ENCODE data around the gene PDE11A. TPM values are rescaled to one million over a fixed set of nuclear protein-coding genes. Genes with fewer than 3 reads are reported as not detected.

The PDE11A gene
- total RNA-seq, 1 donor from 2014 or later, result 0.75 TPM

GRCh38 chr2:178072000-178072382, 586 bp downstream of the PDE11A start:
- peak overlapping the region; percentile 32 to 66 for H3K4me3 ChIP-seq
- TF ChIP-seq, protein P1, sequence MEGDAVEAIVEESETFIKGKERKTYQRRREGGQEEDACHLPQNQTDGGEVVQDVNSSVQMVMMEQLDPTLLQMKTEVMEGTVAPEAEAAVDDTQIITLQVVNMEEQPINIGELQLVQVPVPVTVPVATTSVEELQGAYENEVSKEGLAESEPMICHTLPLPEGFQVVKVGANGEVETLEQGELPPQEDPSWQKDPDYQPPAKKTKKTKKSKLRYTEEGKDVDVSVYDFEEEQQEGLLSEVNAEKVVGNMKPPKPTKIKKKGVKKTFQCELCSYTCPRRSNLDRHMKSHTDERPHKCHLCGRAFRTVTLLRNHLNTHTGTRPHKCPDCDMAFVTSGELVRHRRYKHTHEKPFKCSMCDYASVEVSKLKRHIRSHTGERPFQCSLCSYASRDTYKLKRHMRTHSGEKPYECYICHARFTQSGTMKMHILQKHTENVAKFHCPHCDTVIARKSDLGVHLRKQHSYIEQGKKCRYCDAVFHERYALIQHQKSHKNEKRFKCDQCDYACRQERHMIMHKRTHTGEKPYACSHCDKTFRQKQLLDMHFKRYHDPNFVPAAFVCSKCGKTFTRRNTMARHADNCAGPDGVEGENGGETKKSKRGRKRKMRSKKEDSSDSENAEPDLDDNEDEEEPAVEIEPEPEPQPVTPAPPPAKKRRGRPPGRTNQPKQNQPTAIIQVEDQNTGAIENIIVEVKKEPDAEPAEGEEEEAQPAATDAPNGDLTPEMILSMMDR (IDR thresholded peaks at IDR 0.05), result no peak
- no peak overlapping the region for H3K27ac ChIP-seq
- DNase-seq (ENCODE audit: low spot score in 2 of 2), result no peak
- intact Hi-C loops (cut with DNase I), result loop anchor here (1.0 kb wide), 1 partner anchor 408 kb away; the partner anchor contains the start of gene PLEKHA3
- H3K36me3 ChIP-seq, result no peaks in the 10 kb centered on the region
- no peaks in the 10 kb centered on the region for H3K4me1 ChIP-seq
- H3K27me3 ChIP-seq, result no peaks in the 10 kb centered on the region
- H3K9me3 ChIP-seq, result no peaks in the 10 kb centered on the region

- Histone ChIP-seq H3K9me3 (no peaks in the 10 kb centered on the region), H3K27ac (no peak overlapping the region), H3K36me3 (no peaks in the 10 kb centered on the region), H3K27me3 (no peaks in the 10 kb centered on the region), H3K4me3 (no peak overlapping the region), H3K4me1 (no peaks in the 10 kb centered on the region)
- TF ChIP-seq, protein P1 (IDR thresholded peaks at IDR 0.05), result no peak
- intact Hi-C loops (cut with DNase I), result no loop called here
- no peak for DNase-seq (ENCODE audit: low spot score in 2 of 2)
Measured at GRCh38 chr2:178070824-178071223, 1.8 kb downstream of the PDE11A start.

GRCh38 chr2:178069551-178069950, 3.0 kb downstream of the PDE11A start:
- Histone ChIP-seq H3K36me3 (no peaks in the 10 kb centered on the region), H3K9me3 (no peaks in the 10 kb centered on the region), H3K27ac (no peak overlapping the region), H3K4me3 (no peak overlapping the region), H3K4me1 (no peaks in the 10 kb centered on the region), H3K27me3 (no peaks in the 10 kb centered on the region)
- intact Hi-C loops (cut with DNase I), result no loop called here
- TF ChIP-seq, protein P1 (IDR thresholded peaks at IDR 0.05), result no peak
- no peak for DNase-seq (ENCODE audit: low spot score in 2 of 2)

- H3K27me3 ChIP-seq, result no peaks in the 10 kb centered on the region
- no peaks in the 10 kb centered on the region for H3K4me1 ChIP-seq
- no peak overlapping the region for H3K27ac ChIP-seq
- no peak for DNase-seq (ENCODE audit: low spot score in 2 of 2)
- H3K9me3 ChIP-seq, result no peaks in the 10 kb centered on the region
- TF ChIP-seq, protein P1 (IDR thresholded peaks at IDR 0.05), result no peak
- no peak overlapping the region for H3K4me3 ChIP-seq
- H3K36me3 ChIP-seq, result no peaks in the 10 kb centered on the region
- intact Hi-C loops (cut with DNase I), result no loop called here
Measured at GRCh38 chr2:178068823-178069454, 3.6 kb downstream of the PDE11A start.

GRCh38 chr2:178066890-178067669, 5.5 kb downstream of the PDE11A start:
- Histone ChIP-seq H3K9me3 (no peaks in the 10 kb centered on the region), H3K4me3 (no peak overlapping the region), H3K36me3 (no peaks in the 10 kb centered on the region), H3K27me3 (no peaks in the 10 kb centered on the region), H3K27ac (no peak overlapping the region), H3K4me1 (no peaks in the 10 kb centered on the region)
- intact Hi-C loops (cut with DNase I), result no loop called here
- TF ChIP-seq, protein P1 (IDR thresholded peaks at IDR 0.05), result no peak
- DNase-seq (ENCODE audit: low spot score in 2 of 2), result no peak
